ENCODE measurements around the gene ATP5ME.

- no peak for TF ChIP-seq CTCF (IDR thresholded peaks at IDR 0.05)
- TF ChIP-seq POLR2A (IDR thresholded peaks at IDR 0.05) = no peak
These were observed 44.0 kb downstream of the ATP5ME start for GRCh38 chr4:629915-630641.

All from right lobe of liver (tissue), 4 donors.